ENCODE data around the gene CRYZL1.

CRYZL1 gene

DNA sequence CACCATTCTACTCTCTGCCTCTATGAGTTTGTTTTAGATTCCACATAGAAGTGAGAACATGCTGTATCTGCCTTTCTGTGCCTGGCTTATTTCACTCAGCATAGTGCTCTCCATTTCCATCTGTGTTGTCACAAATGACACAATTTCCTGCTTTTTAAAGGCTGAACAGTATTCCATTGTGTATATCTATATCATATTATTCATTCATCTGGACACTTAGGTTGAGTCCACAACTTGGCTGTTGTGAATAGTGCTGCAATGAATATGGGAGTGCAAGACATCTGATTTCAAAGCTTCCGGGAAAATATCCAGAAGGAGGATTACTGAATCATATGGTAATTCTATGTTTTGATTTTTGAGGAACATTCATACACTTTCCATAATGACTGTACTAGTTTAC, 33.0 kb downstream of the CRYZL1 start:
- H3K4me3 ChIP-seq (ENCODE audit: low read depth, low read length), result no peak overlapping the region

DNA sequence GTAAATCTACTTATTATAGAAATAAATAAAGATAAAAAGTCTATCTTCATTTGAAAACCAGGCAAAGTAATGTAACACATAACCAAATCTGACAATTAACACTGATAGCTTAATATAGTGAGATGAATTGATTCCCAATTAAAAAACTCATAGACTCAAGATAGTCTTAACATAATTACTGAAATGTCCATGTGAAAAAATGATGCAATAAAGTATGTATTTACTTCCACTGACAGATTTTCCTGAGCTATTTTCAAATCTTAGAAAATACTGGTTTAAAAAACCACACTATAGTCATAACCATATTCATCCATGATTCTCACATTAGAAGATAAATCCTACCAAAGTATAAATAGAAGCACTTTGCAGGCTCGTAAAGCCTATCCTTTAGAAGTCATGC, 43.5 kb downstream of the CRYZL1 start:
- CTCF ChIA-PET, result interaction anchor here (2.0 to 2.3 kb wide), 2 partner anchors 8 to 9 kb away, joined by 5 to 18 read pairs; no protein-coding TSS in a partner anchor
- POLR2A ChIA-PET, result no interaction called here
- TF ChIP-seq, protein P1, sequence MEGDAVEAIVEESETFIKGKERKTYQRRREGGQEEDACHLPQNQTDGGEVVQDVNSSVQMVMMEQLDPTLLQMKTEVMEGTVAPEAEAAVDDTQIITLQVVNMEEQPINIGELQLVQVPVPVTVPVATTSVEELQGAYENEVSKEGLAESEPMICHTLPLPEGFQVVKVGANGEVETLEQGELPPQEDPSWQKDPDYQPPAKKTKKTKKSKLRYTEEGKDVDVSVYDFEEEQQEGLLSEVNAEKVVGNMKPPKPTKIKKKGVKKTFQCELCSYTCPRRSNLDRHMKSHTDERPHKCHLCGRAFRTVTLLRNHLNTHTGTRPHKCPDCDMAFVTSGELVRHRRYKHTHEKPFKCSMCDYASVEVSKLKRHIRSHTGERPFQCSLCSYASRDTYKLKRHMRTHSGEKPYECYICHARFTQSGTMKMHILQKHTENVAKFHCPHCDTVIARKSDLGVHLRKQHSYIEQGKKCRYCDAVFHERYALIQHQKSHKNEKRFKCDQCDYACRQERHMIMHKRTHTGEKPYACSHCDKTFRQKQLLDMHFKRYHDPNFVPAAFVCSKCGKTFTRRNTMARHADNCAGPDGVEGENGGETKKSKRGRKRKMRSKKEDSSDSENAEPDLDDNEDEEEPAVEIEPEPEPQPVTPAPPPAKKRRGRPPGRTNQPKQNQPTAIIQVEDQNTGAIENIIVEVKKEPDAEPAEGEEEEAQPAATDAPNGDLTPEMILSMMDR (IDR thresholded peaks at IDR 0.05; ENCODE audit: insufficient read depth, low read length, missing control alignments), result no peak
- no peak for DNase-seq (ENCODE audit: low read depth, low spot score)
- no peak overlapping the region for H3K4me3 ChIP-seq (ENCODE audit: low read depth, low read length)

More for the DNA sequence above, 33.0 kb downstream of the CRYZL1 start:
- CTCF ChIA-PET, result interaction anchor here (0.8 to 4.4 kb wide), 6 partner anchors 8 to 77 kb away, joined by 3 to 72 read pairs (median 4); partner anchors contain the start of gene DONSON
- POLR2A ChIA-PET, result no interaction called here
- TF ChIP-seq, protein P1 (IDR thresholded peaks at IDR 0.05; ENCODE audit: insufficient read depth, low read length, missing control alignments), result no peak
- no peak for DNase-seq (ENCODE audit: low read depth, low spot score)

DNA sequence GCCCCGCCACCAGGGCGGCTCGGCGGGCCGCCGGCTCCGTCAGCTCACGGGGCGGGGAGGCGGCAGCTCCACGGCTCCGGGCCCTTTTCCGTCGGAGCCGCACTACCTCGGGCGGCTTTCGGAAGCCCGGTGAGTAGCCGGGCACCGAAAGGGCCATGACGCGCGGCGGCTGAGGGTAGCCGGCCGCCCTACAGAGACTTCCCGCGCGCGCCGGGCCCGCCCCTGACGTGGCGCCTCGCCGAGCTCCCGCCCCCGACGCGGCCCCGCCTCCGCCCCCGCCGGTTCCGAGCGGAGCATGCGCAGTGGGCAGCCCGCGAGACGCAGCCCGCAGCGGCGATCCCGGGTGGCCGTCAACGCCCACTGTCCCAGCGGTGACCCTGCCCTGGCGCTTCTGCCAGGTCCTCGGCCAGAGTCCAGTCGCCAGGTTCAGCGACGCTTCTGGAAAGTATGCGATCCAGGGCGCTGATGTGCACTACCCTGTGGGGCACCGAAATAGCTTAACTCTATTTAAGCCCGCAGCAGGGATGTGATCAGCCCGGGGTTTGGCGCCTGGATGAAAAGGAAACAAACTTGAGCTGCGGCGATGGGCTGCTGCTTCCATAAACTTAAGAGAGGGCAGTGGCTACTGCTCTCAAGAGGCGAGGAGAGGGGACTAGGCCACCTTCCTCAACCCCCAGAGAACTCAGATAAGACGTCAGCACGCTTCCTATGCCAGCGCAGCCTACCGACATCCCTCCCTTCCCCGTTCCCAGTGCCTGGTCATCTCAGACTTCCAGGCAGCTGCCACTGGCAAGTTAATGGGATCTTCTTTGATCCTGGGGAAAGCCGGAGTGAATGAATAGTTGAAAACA, 52.8 kb downstream of the CRYZL1 start, which contains the start of gene DONSON:
Gene DONSON (minus strand): TSS at position 200 of the 851 bp plus-strand sequence. CDS start 43 bp downstream, at position 157.
- CTCF ChIA-PET, result interaction anchor here (1.1 to 5.9 kb wide), 5 partner anchors 14 to 32 kb away, joined by 3 to 72 read pairs (median 3); no protein-coding TSS in a partner anchor

DNA sequence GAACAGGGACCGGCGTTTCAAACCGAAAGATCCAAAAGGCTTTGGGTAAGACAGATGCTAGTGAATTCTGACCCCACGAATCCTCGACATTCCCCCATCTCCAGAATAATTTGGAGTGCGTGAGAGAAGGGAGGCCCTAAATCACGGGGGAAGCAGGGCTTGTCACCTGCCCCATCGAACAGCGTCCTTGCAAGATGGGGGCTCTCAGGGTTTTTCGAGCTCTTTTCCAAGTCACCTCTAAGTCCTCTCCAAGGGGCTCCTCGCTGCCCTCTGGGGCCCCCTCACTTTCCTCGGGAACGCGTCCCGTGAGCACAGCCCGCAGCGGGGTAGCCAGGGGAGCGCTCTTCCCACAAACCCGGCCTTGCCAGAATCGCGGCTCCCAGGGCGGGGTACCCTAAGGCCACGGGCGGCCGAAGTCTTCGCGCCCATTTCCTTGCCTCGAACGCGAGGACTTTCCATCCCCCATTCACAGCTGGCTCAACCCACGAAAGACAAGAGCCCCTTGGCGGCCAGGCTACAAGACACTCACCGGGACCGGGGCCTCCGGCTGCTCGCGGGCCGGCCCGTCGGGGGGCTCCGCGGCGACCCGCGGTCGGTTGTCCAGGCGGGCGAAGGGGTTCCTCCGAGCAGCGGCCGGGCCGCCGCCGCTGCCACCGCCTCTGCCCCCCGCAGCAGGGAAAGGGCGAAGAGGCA, 53.6 kb downstream of the CRYZL1 start:
- POLR2A ChIA-PET, result interaction anchor here (0.7 to 1.7 kb wide), 4 partner anchors 14 to 307 kb away, joined by 3 to 7 read pairs (median 4); partner anchors contain the start of genes IFNAR1 and SON
- DNase-seq (ENCODE audit: low read depth, low spot score), result no peak
- H3K4me3 ChIP-seq (ENCODE audit: low read depth, low read length), result peak overlapping the region; percentile 82
- TF ChIP-seq, protein P1 (IDR thresholded peaks at IDR 0.05; ENCODE audit: insufficient read depth, low read length, missing control alignments), result no peak
- CTCF ChIA-PET, result interaction anchor here (0.6 to 5.9 kb wide), 6 partner anchors 14 to 307 kb away, joined by 3 to 72 read pairs (median 4); no protein-coding TSS in a partner anchor

More for the DNA sequence above, 52.8 kb downstream of the CRYZL1 start, which contains the start of gene DONSON:
- no peak for DNase-seq (ENCODE audit: low read depth, low spot score)
- H3K4me3 ChIP-seq (ENCODE audit: low read depth, low read length), result peak within 1 kb of the TSS; percentile 82
- POLR2A ChIA-PET, result interaction anchor here (0.7 to 1.7 kb wide), 5 partner anchors 12 to 307 kb away, joined by 3 to 7 read pairs (median 4); partner anchors contain the start of genes IFNAR1 and SON
- TF ChIP-seq, protein P1 (IDR thresholded peaks at IDR 0.05; ENCODE audit: insufficient read depth, low read length, missing control alignments), result peak; percentile 6

DNA sequence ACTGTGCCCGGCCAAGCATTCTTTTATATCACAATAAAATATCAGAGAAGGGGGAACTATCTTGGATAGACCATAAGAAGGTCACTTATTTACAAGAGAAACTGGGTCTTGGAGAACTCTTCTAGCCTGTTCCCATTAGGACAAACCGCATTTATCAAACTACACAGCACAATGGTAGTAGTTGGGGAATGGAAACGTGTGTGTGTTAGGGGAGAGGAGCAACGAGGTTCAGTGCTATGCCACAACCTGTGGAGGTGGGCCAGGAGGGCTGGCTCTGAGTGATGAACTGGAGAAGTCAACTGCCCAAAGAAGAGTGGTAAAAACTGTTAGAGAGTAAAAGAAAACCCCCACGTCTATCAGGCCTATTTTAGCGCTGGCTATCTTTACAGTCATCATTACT, 54.6 kb downstream of the CRYZL1 start:
- ChIA-PET POLR2A (no interaction called here), CTCF (interaction anchor here (1.5 kb wide), 1 partner anchor 19 kb away, joined by 6 read pairs; no protein-coding TSS in a partner anchor)
- peak overlapping the region; percentile 7 for H3K4me3 ChIP-seq (ENCODE audit: low read depth, low read length)
- TF ChIP-seq, protein P1 (IDR thresholded peaks at IDR 0.05; ENCODE audit: insufficient read depth, low read length, missing control alignments), result no peak
- DNase-seq (ENCODE audit: low read depth, low spot score), result no peak
